Measurements from ENCODE around the gene TEX14. TPM values are rescaled to one million over a fixed set of nuclear protein-coding genes. Genes with fewer than 3 reads are reported as not detected.
A peak's percentile ranks its signal among the peaks of the same experiment; 100 is the strongest.

The TEX14 gene
- total and polyA plus RNA-seq, 11 donors, result 0.04 to 0.36 (median 0.10) TPM; not detected in 3

GRCh38 chr17:58531661-58532554 lies 159.9 kb downstream of the TEX14 start:
- DNase-seq, result peak; percentile 68 to 84 (median 76)
- peak overlapping the region; percentile 9 to 78 (median 68) for H3K27ac ChIP-seq
- peak in 1 of 2 donors; percentile 42 for TF ChIP-seq POLR2A (IDR thresholded peaks at IDR 0.05)
- TF ChIP-seq, protein P1, sequence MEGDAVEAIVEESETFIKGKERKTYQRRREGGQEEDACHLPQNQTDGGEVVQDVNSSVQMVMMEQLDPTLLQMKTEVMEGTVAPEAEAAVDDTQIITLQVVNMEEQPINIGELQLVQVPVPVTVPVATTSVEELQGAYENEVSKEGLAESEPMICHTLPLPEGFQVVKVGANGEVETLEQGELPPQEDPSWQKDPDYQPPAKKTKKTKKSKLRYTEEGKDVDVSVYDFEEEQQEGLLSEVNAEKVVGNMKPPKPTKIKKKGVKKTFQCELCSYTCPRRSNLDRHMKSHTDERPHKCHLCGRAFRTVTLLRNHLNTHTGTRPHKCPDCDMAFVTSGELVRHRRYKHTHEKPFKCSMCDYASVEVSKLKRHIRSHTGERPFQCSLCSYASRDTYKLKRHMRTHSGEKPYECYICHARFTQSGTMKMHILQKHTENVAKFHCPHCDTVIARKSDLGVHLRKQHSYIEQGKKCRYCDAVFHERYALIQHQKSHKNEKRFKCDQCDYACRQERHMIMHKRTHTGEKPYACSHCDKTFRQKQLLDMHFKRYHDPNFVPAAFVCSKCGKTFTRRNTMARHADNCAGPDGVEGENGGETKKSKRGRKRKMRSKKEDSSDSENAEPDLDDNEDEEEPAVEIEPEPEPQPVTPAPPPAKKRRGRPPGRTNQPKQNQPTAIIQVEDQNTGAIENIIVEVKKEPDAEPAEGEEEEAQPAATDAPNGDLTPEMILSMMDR (IDR thresholded peaks at IDR 0.05), result no peak
- H3K4me1 ChIP-seq, result peaks cover 4 to 86% (median 45%) of the 10 kb centered on the region in 12 donors
- peak; percentile 33 to 88 (median 79) for ATAC-seq
- no peaks in the 10 kb centered on the region for H3K9me3 ChIP-seq
- H3K4me3 ChIP-seq, result peak overlapping the region; percentile 40 to 88 (median 64)
- H3K36me3 ChIP-seq, result no peaks in the 10 kb centered on the region
- H3K27me3 ChIP-seq, result peaks cover 0 to 5% (median 0%) of the 10 kb centered on the region in 9 donors
- 2 to 4% (median 2%) methylated on average over 42 to 82 of the region's 82 CpGs for WGBS, 4 donors
- intact Hi-C loops (cut with DNase I), result loop anchor here in 4 of 10 donors (5.0 to 10.0 kb wide), 3 partner anchors 45 to 153 kb away; no protein-coding TSS in a partner anchor

DNA sequence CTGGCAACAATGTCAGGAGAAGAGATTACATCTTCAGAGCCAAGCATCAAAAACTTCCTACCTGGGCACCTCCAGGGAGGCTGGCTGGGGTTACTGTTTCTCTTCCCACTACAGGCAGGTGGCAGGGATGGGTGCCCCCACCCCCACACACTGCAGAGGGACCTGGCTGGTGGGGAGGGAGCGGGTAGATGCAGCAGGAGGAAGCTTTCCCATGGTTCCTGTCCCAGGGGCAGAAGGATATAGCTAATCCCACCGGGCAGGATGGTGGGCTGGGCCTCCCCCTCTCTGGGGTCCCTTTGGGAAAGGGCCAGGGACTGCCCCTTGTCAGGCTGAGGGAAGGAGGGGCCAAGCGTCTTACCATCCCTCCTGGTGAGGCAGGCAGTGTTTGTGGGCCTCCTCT lies 160.7 kb downstream of the TEX14 start:
- Histone ChIP-seq H3K9me3 (no peaks in the 10 kb centered on the region), H3K4me3 (peak overlapping the region; percentile 40 to 88 (median 64)), H3K27ac (peak overlapping the region; percentile 9 to 78 (median 66)), H3K36me3 (no peaks in the 10 kb centered on the region), H3K27me3 (peaks cover 0 to 5% (median 0%) of the 10 kb centered on the region in 9 donors), H3K4me1 (peaks cover 4 to 87% (median 49%) of the 10 kb centered on the region in 12 donors)
- DNase-seq (no peak), ATAC-seq (no peak)
- intact Hi-C loops (cut with DNase I), result loop anchor here in 4 of 10 donors (5.0 to 10.0 kb wide), 3 partner anchors 46 to 154 kb away; no protein-coding TSS in a partner anchor
- TF ChIP-seq POLR2A (IDR thresholded peaks at IDR 0.05), result no peak
- TF ChIP-seq, protein P1 (IDR thresholded peaks at IDR 0.05), result no peak
- WGBS, 4 donors, result 26 to 50% (median 50%) methylated on average over 3 of the region's 3 CpGs; no CpG with 5 or more reads in 1 of the 4 donors

DNA sequence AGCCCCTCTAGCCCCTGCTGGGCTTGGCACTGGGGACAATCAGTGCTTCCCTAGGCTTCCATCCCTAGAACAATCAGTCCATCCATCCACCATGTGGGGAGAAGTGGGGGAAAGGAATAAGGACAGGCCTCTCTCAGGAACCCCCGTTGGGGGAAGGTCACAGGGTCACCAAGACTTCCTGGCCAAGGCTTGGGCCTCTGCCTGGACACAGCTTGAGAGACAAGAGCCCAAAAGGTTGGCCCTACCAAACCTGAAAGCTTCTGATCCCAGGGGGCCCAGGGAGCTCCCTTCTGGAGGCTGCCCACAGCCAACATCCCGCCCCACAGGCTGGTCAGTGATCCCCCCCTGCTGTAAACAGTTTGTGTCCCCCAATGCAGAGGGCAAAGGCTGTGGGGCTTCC lies 161.2 kb downstream of the TEX14 start:
- Histone ChIP-seq H3K27ac (peak overlapping the region in 10 of 12 donors; percentile 4 to 78 (median 56)), H3K36me3 (no peaks in the 10 kb centered on the region), H3K4me3 (peak overlapping the region in 8 of 12 donors; percentile 58 to 80 (median 69)), H3K27me3 (peaks cover 0 to 5% (median 0%) of the 10 kb centered on the region in 9 donors), H3K9me3 (no peaks in the 10 kb centered on the region), H3K4me1 (peaks cover 4 to 89% (median 52%) of the 10 kb centered on the region in 12 donors)
- TF ChIP-seq, protein P1 (IDR thresholded peaks at IDR 0.05), result no peak
- no peak for TF ChIP-seq POLR2A (IDR thresholded peaks at IDR 0.05)
- 29 to 100% (median 66%) methylated on average over 1 to 2 of the region's 2 CpGs for WGBS, 4 donors
- ATAC-seq, result no peak
- intact Hi-C loops (cut with DNase I), result loop anchor here in 4 of 10 donors (5.0 to 10.0 kb wide), 3 partner anchors 47 to 154 kb away; no protein-coding TSS in a partner anchor
- no peak for DNase-seq

- Histone ChIP-seq H3K9me3 (no peaks in the 10 kb centered on the region), H3K27ac (peak overlapping the region in 11 of 12 donors; percentile 37 to 78 (median 60)), H3K4me3 (peak overlapping the region in 8 of 12 donors; percentile 15 to 43 (median 30)), H3K36me3 (peaks cover 0 to 4% (median 0%) of the 10 kb centered on the region in 9 donors), H3K27me3 (peaks cover 0 to 5% (median 0%) of the 10 kb centered on the region in 9 donors), H3K4me1 (peaks cover 9 to 88% (median 60%) of the 10 kb centered on the region in 12 donors)
- DNase-seq (no peak), ATAC-seq (no peak)
- WGBS, 4 donors, result 16 to 44% (median 36%) methylated on average over 1 of the region's 1 CpG
- intact Hi-C loops (cut with DNase I), result loop anchor here in 2 of 10 donors (10.0 kb wide), 4 partner anchors 46 to 176 kb away; no protein-coding TSS in a partner anchor
- TF ChIP-seq, protein P1 (IDR thresholded peaks at IDR 0.05), result no peak
- TF ChIP-seq POLR2A (IDR thresholded peaks at IDR 0.05), result no peak
Observed at GRCh38 chr17:58529275-58529674, 162.6 kb downstream of the TEX14 start.

All from heart left ventricle (tissue), 16 donors.